SU-DHL-6 (cell line): ENCODE measurements around the gene CLINT1.

Experiments
- H2AFZ ChIP-seq: fragments of 200-600 bp; sonication (generic); 2 replicates; pipeline ENCODE4 v1.6.1; 2014; ENCODE audit warnings: low read depth, mild to moderate bottlenecking, moderate library complexity, mixed read lengths, antibody characterized with exemption, low read length; ENCODE audit not compliant: severe bottlenecking
- H3F3A ChIP-seq: fragments of 200-600 bp; shearing (Covaris generic); 2 replicates; pipeline ENCODE4 v1.6.0; 2016; ENCODE audit warnings: antibody characterized with exemption, mild to moderate bottlenecking; ENCODE audit not compliant: insufficient read depth
- H3K27ac ChIP-seq: fragments of 200-600 bp; sonication (generic); 2 replicates; pipeline ENCODE4 v1.5.1; 2016; ENCODE audit warnings: low read depth, mild to moderate bottlenecking, low read length, moderate library complexity, mixed read lengths
- H3K27me3 ChIP-seq: fragments of 200-600 bp; sonication (generic), shearing (Covaris generic); 2 replicates; pipeline ENCODE4 v1.6.0; 2014; ENCODE audit warnings: mild to moderate bottlenecking, low read length
- H3K36me3 ChIP-seq: fragments of 200-600 bp; sonication (generic); 2 replicates; pipeline ENCODE4 v1.6.1; 2014; ENCODE audit warnings: mild to moderate bottlenecking, low read length, mixed read lengths
- H3K4me2 ChIP-seq: fragments of 300-600, 200-600 bp; shearing (Covaris generic), sonication (generic); 2 replicates; pipeline ENCODE4 v1.6.0; 2014; ENCODE audit warnings: low read length, low read depth, mild to moderate bottlenecking; ENCODE audit not compliant: poor library complexity, severe bottlenecking
- H3K4me3 ChIP-seq: fragments of 200-600 bp; sonication (generic); 2 replicates; pipeline ENCODE4 v1.5.1; 2014; ENCODE audit warnings: antibody characterized with exemption, low read length, mild to moderate bottlenecking, mixed read lengths; ENCODE audit not compliant: insufficient read depth, poor library complexity, severe bottlenecking
- H3K79me2 ChIP-seq: fragments of 200-600 bp; sonication (generic); 2 replicates; pipeline ENCODE4 v1.6.1; 2014; ENCODE audit warnings: mild to moderate bottlenecking, low read length, moderate library complexity; ENCODE audit not compliant: insufficient read depth
- H3K9ac ChIP-seq: fragments of 200-600 bp; sonication (generic); 2 replicates; pipeline ENCODE4 v1.7.0; 2014; ENCODE audit warnings: mild to moderate bottlenecking, low read length
- H3K9me2 ChIP-seq: fragments of 200-600 bp; sonication (generic); replicated peaks from 2 replicates; pipeline ENCODE4 v1.6.1; 2014; ENCODE audit warnings: low read length; ENCODE audit not compliant: insufficient read depth
- H3K9me3 ChIP-seq: fragments of 200-600 bp; sonication (generic); 2 replicates; pipeline ENCODE4 v1.6.1; 2014; ENCODE audit warnings: low read length, mixed read lengths; ENCODE audit not compliant: insufficient read depth
- H4K20me1 ChIP-seq: fragments of 200-600 bp; sonication (generic); 2 replicates; pipeline ENCODE4 v1.6.1; 2014; ENCODE audit warnings: low read depth, mild to moderate bottlenecking, antibody characterized with exemption, low read length, moderate library complexity, mixed read lengths
- CTCF ChIP-seq: fragments of 200-600 bp; sonication (generic); IDR thresholded peaks from one replicate; pipeline ENCODE4 v1.5.1; 2017; ENCODE audit warnings: antibody characterized with exemption, mild to moderate bottlenecking, low read length, moderate library complexity; ENCODE audit not compliant: insufficient read depth, poor library complexity, severe bottlenecking
- EZH2phosphoT487 ChIP-seq: fragments of 200-600 bp; sonication (generic), shearing (Covaris generic); conservative IDR thresholded peaks from 2 replicates; pipeline ENCODE4 v1.6.1; 2018; ENCODE audit warnings: mild to moderate bottlenecking, antibody characterized with exemption, low read length, moderate library complexity, mixed read lengths

CLINT1 gene

DNA sequence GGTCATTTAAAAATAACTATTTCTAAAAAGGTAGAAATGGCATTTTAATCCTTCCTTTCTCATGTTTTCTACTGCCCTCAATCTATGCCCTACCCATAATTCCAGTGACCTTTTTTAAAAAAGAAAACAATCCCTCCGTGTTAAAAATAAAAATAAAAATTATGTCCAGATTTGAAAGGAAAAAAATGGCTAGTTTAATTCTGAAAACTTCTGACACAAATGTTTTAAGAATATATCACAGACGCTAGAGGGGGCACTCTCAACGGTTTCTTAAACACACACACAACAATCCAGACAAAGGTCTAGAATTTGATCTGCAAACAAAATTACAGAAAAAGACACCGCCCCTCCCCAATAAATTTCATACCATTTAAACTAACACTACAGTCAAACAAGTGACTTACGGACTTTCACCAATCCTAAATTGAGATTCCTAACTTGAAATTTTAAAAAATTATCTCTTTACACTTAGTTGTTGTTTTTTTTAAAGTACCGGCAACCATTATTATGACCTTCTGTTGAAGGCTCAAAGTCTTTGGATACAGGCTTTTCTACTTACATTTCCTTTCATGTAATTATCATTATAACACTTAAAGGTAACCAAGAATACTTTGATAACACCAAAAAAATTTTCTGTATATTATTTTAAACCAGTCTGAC, 38.2 kb downstream of the CLINT1 start:
- 0 out of 2 replicates have a peak, but pooled peaks cover 9% of the 10 kb centered on the region for H4K20me1 ChIP-seq
- no peak overlapping the region for H2AFZ ChIP-seq
- TF ChIP-seq EZH2phosphoT487 (no peak), CTCF (peak; percentile 51)
- peaks cover 22% of the 10 kb centered on the region for H3F3A ChIP-seq
- peak overlapping the region; percentile 15; the same call in 1 of the 2 replicates for H3K27ac ChIP-seq
- H3K9ac ChIP-seq: no peak overlapping the region
- H3K9me3 ChIP-seq: no peaks in the 10 kb centered on the region
- peaks cover 82% of the 10 kb centered on the region for H3K79me2 ChIP-seq
- no peaks in the 10 kb centered on the region for H3K9me2 ChIP-seq
- H3K4me3 ChIP-seq: no peak overlapping the region
- no peaks in the 10 kb centered on the region for H3K27me3 ChIP-seq
- no peak overlapping the region for H3K4me2 ChIP-seq
- H3K36me3 ChIP-seq: peaks cover 16% of the 10 kb centered on the region; the same call in 1 of the 2 replicates

DNA sequence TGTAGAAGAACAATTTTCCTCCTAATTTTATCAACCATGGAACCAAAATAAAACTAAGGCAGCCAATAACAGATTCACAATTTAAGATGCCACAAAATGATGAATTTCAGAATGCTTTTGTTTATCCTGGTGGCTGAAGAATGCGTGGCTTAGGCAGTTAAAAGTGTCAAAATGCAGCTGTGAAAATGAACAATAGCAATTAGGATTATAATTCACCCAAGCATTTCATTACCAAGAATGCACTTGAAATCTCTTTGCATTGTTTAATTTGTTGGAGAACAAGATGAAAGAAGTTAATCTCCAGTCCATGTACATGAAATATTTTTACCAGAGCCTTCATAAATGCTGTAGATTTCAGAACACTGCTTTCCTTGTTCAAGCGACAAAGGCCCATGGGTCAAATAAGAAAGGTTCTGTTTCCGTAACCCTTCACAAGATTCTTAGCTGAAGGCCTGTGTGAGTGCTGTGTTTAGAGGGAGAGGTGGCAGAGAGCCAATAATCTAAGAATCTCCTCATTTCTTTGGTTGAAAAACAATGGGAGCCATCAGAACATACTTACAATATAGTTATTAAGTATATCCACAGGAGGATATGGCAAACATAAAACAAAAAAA, 39.3 kb downstream of the CLINT1 start:
- Histone ChIP-seq H4K20me1 (0 out of 2 replicates have a peak, but pooled peaks cover 9% of the 10 kb centered on the region), H3K79me2 (peaks cover 71% of the 10 kb centered on the region), H3F3A (peaks cover 22% of the 10 kb centered on the region), H3K27me3 (no peaks in the 10 kb centered on the region), H3K4me2 (no peak overlapping the region), H2AFZ (no peak overlapping the region), H3K9me2 (no peaks in the 10 kb centered on the region), H3K36me3 (peaks cover 21% of the 10 kb centered on the region; the same call in 1 of the 2 replicates), H3K9ac (no peak overlapping the region), H3K4me3 (no peak overlapping the region), H3K9me3 (no peaks in the 10 kb centered on the region), H3K27ac (no peak overlapping the region)
- TF ChIP-seq CTCF (no peak), EZH2phosphoT487 (no peak)

- H2AFZ ChIP-seq: no peak overlapping the region
- H3K9me2 ChIP-seq: no peaks in the 10 kb centered on the region
- no peak overlapping the region for H3K4me3 ChIP-seq
- no peak overlapping the region for H3K27ac ChIP-seq
- H3K9ac ChIP-seq: no peak overlapping the region
- TF ChIP-seq CTCF: no peak
- TF ChIP-seq EZH2phosphoT487: no peak
- H4K20me1 ChIP-seq: 0 out of 2 replicates have a peak, but pooled peaks cover 6% of the 10 kb centered on the region
- H3F3A ChIP-seq: peaks cover 22% of the 10 kb centered on the region
- H3K9me3 ChIP-seq: no peaks in the 10 kb centered on the region
- H3K4me2 ChIP-seq: no peak overlapping the region
- peaks cover 29% of the 10 kb centered on the region; the same call in 1 of the 2 replicates for H3K36me3 ChIP-seq
- H3K27me3 ChIP-seq: no peaks in the 10 kb centered on the region
- H3K79me2 ChIP-seq: peaks cover 59% of the 10 kb centered on the region
Observed at GRCh38 chr5:157818368-157818767, 40.6 kb downstream of the CLINT1 start.
